HEK293 (cell line): ENCODE results near the gene PFKFB1.
A peak's percentile ranks its signal among the peaks of the same experiment; 100 is the strongest.

Experiments
- FEZF1 ChIP-seq: fragments of 450-650 bp; formaldehyde crosslinking; IDR thresholded peaks from 2 replicates; pipeline ENCODE4 v1.5.1; 2016; ENCODE audit warnings: missing biosample characterization, missing genetic modification characterization
- KLF9 ChIP-seq: fragments of 450-650 bp; formaldehyde crosslinking; IDR thresholded peaks from 2 replicates; pipeline ENCODE4 v1.5.1; 2016; ENCODE audit warnings: missing biosample characterization, missing genetic modification characterization, low read depth
- MEIS1 ChIP-seq: sonication (generic); formaldehyde crosslinking; IDR thresholded peaks from 2 replicates; pipeline ENCODE4 v1.8.1; 2022; ENCODE audit warnings: missing genetic modification reagents, mild to moderate bottlenecking, borderline replicate concordance
- MYNN ChIP-seq: fragments of 450-650 bp; formaldehyde crosslinking; IDR thresholded peaks from 2 replicates; pipeline ENCODE4 v1.5.1; 2016; ENCODE audit warnings: missing biosample characterization, missing genetic modification characterization, borderline replicate concordance
- SALL2 ChIP-seq: fragments of 450-650 bp; formaldehyde crosslinking; IDR thresholded peaks from 2 replicates; pipeline ENCODE4 v1.5.0; 2017; ENCODE audit warnings: missing biosample characterization, mild to moderate bottlenecking, missing genetic modification characterization, borderline replicate concordance
- SP2 ChIP-seq: fragments of 450-650 bp; formaldehyde crosslinking; IDR thresholded peaks from 2 replicates; pipeline ENCODE4 v1.5.1; 2016; ENCODE audit warnings: missing biosample characterization, missing genetic modification characterization
- WT1 ChIP-seq: fragments of 450-650 bp; formaldehyde crosslinking; IDR thresholded peaks from 2 replicates; pipeline ENCODE4 v1.5.1; 2016; ENCODE audit warnings: missing biosample characterization, missing genetic modification characterization
- YY2 ChIP-seq: fragments of 450-650 bp; formaldehyde crosslinking; IDR thresholded peaks from 2 replicates; pipeline ENCODE4 v1.5.1; 2016; ENCODE audit warnings: missing biosample characterization, missing genetic modification characterization
- ZBTB17 ChIP-seq: fragments of 450-650 bp; formaldehyde crosslinking; IDR thresholded peaks from 2 replicates; pipeline ENCODE4 v1.5.1; 2016; ENCODE audit warnings: missing biosample characterization, missing genetic modification characterization
- ZNF10 ChIP-seq: fragments of 450-650 bp; formaldehyde crosslinking; IDR thresholded peaks from 2 replicates; pipeline ENCODE4 v1.5.1; 2017; ENCODE audit warnings: missing biosample characterization, missing genetic modification characterization
- ZNF169 ChIP-seq: fragments of 450-650 bp; formaldehyde crosslinking; IDR thresholded peaks from 2 replicates; pipeline ENCODE4 v1.5.1; 2016; ENCODE audit warnings: missing biosample characterization, missing genetic modification characterization
- ZNF174 ChIP-seq: fragments of 450-650 bp; formaldehyde crosslinking; IDR thresholded peaks from 2 replicates; pipeline ENCODE4 v1.5.0; 2017; ENCODE audit warnings: missing biosample characterization, mild to moderate bottlenecking, missing genetic modification characterization
- ZNF175 ChIP-seq: fragments of 450-650 bp; formaldehyde crosslinking; IDR thresholded peaks from 2 replicates; pipeline ENCODE4 v1.5.1; 2016; ENCODE audit warnings: missing biosample characterization, missing genetic modification characterization
- ZNF223 ChIP-seq: fragments of 450-650 bp; formaldehyde crosslinking; IDR thresholded peaks from 2 replicates; pipeline ENCODE4 v1.5.1; 2016; ENCODE audit warnings: missing biosample characterization, missing genetic modification characterization
- ZNF23 ChIP-seq: fragments of 450-650 bp; formaldehyde crosslinking; IDR thresholded peaks from 2 replicates; pipeline ENCODE4 v1.5.1; 2016; ENCODE audit warnings: missing biosample characterization, missing genetic modification characterization, borderline replicate concordance
- ZNF24 ChIP-seq: fragments of 450-650 bp; formaldehyde crosslinking; IDR thresholded peaks from 2 replicates; pipeline ENCODE4 v1.5.1; 2016; ENCODE audit warnings: missing biosample characterization, missing genetic modification characterization
- ZNF248 ChIP-seq: fragments of 450-650 bp; formaldehyde crosslinking; IDR thresholded peaks from 2 replicates; pipeline ENCODE4 v1.5.1; 2017; ENCODE audit warnings: missing biosample characterization, missing genetic modification characterization
- ZNF354C ChIP-seq: fragments of 450-650 bp; formaldehyde crosslinking; IDR thresholded peaks from 2 replicates; pipeline ENCODE4 v1.5.1; 2016; ENCODE audit warnings: missing biosample characterization, missing genetic modification characterization, low read depth, borderline replicate concordance
- ZNF473 ChIP-seq: fragments of 450-650 bp; formaldehyde crosslinking; IDR thresholded peaks from 2 replicates; pipeline ENCODE4 v1.5.1; 2017; ENCODE audit warnings: missing biosample characterization, missing genetic modification characterization
- ZNF544 ChIP-seq: fragments of 450-650 bp; formaldehyde crosslinking; IDR thresholded peaks from 2 replicates; pipeline ENCODE4 v1.5.0; 2017; ENCODE audit warnings: missing biosample characterization, missing genetic modification characterization
- ZNF585B ChIP-seq: fragments of 450-650 bp; formaldehyde crosslinking; IDR thresholded peaks from 2 replicates; pipeline ENCODE4 v1.5.1; 2016; ENCODE audit warnings: missing biosample characterization, missing genetic modification characterization
- ZNF677 ChIP-seq: fragments of 450-650 bp; IDR thresholded peaks from 2 replicates; pipeline ENCODE4 v1.5.0; 2018; ENCODE audit warnings: missing biosample characterization, mild to moderate bottlenecking, missing genetic modification characterization, moderate library complexity
- ZNF791 ChIP-seq: fragments of 450-650 bp; formaldehyde crosslinking; IDR thresholded peaks from 2 replicates; pipeline ENCODE4 v1.5.1; 2016; ENCODE audit warnings: missing biosample characterization, missing genetic modification characterization
- TF ChIP-seq, protein P1 (sequence below): fragments of 450-650 bp; formaldehyde crosslinking; IDR thresholded peaks from 2 replicates; pipeline ENCODE4 v1.5.1; 2016; ENCODE audit warnings: missing biosample characterization, missing genetic modification characterization
- TF ChIP-seq, protein P2 (sequence below): fragments of 450-650 bp; formaldehyde crosslinking; IDR thresholded peaks from 2 replicates; pipeline ENCODE4 v1.5.1; 2017; ENCODE audit warnings: missing biosample characterization, missing genetic modification characterization
- TF ChIP-seq, protein P3 (sequence below): fragments of 450-650 bp; formaldehyde crosslinking; conservative IDR thresholded peaks from 2 replicates; pipeline ENCODE4 v1.5.1; 2016; ENCODE audit warnings: low read depth, missing biosample characterization, missing genetic modification characterization
- TF ChIP-seq, protein P4 (sequence below): fragments of 450-650 bp; formaldehyde crosslinking; IDR thresholded peaks from 2 replicates; pipeline ENCODE4 v1.5.1; 2017; ENCODE audit warnings: missing biosample characterization, missing genetic modification characterization
- TF ChIP-seq, protein P5 (sequence below): fragments of 450-650 bp; formaldehyde crosslinking; IDR thresholded peaks from 2 replicates; pipeline ENCODE4 v1.5.1; 2016; ENCODE audit warnings: missing biosample characterization, missing genetic modification characterization
- TF ChIP-seq, protein P6 (sequence below): fragments of 450-650 bp; formaldehyde crosslinking; IDR thresholded peaks from 2 replicates; pipeline ENCODE4; 2016; ENCODE audit warnings: missing biosample characterization, missing genetic modification characterization

The PFKFB1 gene

DNA sequence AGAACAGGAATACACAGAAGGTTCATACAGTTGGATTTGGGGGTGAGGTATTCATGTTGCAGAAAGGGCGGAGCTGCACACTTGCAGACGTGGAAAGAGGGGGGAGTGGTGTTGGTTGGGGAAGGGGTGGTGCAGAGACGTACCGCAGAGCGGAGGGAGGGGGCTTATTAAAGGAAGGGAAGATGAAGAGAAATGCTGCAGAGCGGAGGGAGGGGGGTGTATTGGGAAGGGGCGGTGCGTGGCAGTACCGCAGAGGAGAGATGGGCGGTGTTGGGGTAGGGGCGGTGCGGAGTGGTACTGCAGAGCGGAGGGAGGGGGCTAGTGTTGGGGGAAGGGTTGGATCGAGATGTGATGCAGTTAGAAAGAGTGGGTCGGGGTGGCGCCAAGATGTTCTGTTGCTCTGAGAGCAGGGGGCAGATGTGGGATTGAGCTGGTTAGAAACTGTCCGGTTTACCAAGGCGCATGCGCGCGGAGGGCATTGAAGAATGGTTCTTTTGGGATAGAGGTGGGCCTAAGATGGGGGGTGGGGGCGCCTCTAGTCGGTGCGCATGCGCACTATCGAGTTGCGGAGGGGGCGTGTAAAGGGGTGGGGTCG is 72.5 kb downstream of the PFKFB1 start (continued):
- TF ChIP-seq ZNF473 (tag by site-specific recombination) (no peak), SALL2 (tag by site-specific recombination) (no peak), ZNF354C (tag by site-specific recombination) (no peak), YY2 (no peak), ZNF223 (tag by site-specific recombination) (no peak), ZNF24 (tag by site-specific recombination) (no peak), ZNF248 (tag by site-specific recombination) (no peak), ZNF10 (tag by site-specific recombination) (no peak), SP2 (peak; percentile 75), KLF9 (tag by site-specific recombination) (peak; percentile 30; the same call in 1 of the 2 replicates), ZBTB17 (tag by site-specific recombination) (no peak), WT1 (tag by site-specific recombination) (no peak), ZNF791 (no peak), ZNF169 (tag by site-specific recombination) (no peak), FEZF1 (tag by site-specific recombination) (no peak), MYNN (no peak), MEIS1 (no peak), ZNF174 (tag by site-specific recombination) (no peak), ZNF677 (no peak), ZNF544 (no peak), ZNF175 (tag by site-specific recombination) (no peak), ZNF23 (tag by site-specific recombination) (no peak), ZNF585B (tag by site-specific recombination) (no peak)
- TF ChIP-seq, protein P1, sequence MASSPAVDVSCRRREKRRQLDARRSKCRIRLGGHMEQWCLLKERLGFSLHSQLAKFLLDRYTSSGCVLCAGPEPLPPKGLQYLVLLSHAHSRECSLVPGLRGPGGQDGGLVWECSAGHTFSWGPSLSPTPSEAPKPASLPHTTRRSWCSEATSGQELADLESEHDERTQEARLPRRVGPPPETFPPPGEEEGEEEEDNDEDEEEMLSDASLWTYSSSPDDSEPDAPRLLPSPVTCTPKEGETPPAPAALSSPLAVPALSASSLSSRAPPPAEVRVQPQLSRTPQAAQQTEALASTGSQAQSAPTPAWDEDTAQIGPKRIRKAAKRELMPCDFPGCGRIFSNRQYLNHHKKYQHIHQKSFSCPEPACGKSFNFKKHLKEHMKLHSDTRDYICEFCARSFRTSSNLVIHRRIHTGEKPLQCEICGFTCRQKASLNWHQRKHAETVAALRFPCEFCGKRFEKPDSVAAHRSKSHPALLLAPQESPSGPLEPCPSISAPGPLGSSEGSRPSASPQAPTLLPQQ (tag by site-specific recombination) = no peak
- TF ChIP-seq, protein P2, sequence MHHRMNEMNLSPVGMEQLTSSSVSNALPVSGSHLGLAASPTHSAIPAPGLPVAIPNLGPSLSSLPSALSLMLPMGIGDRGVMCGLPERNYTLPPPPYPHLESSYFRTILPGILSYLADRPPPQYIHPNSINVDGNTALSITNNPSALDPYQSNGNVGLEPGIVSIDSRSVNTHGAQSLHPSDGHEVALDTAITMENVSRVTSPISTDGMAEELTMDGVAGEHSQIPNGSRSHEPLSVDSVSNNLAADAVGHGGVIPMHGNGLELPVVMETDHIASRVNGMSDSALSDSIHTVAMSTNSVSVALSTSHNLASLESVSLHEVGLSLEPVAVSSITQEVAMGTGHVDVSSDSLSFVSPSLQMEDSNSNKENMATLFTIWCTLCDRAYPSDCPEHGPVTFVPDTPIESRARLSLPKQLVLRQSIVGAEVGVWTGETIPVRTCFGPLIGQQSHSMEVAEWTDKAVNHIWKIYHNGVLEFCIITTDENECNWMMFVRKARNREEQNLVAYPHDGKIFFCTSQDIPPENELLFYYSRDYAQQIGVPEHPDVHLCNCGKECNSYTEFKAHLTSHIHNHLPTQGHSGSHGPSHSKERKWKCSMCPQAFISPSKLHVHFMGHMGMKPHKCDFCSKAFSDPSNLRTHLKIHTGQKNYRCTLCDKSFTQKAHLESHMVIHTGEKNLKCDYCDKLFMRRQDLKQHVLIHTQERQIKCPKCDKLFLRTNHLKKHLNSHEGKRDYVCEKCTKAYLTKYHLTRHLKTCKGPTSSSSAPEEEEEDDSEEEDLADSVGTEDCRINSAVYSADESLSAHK (tag by site-specific recombination) = 0 out of 2 replicates have a peak, but pooled peaks have one; percentile 17
- TF ChIP-seq, protein P3, sequence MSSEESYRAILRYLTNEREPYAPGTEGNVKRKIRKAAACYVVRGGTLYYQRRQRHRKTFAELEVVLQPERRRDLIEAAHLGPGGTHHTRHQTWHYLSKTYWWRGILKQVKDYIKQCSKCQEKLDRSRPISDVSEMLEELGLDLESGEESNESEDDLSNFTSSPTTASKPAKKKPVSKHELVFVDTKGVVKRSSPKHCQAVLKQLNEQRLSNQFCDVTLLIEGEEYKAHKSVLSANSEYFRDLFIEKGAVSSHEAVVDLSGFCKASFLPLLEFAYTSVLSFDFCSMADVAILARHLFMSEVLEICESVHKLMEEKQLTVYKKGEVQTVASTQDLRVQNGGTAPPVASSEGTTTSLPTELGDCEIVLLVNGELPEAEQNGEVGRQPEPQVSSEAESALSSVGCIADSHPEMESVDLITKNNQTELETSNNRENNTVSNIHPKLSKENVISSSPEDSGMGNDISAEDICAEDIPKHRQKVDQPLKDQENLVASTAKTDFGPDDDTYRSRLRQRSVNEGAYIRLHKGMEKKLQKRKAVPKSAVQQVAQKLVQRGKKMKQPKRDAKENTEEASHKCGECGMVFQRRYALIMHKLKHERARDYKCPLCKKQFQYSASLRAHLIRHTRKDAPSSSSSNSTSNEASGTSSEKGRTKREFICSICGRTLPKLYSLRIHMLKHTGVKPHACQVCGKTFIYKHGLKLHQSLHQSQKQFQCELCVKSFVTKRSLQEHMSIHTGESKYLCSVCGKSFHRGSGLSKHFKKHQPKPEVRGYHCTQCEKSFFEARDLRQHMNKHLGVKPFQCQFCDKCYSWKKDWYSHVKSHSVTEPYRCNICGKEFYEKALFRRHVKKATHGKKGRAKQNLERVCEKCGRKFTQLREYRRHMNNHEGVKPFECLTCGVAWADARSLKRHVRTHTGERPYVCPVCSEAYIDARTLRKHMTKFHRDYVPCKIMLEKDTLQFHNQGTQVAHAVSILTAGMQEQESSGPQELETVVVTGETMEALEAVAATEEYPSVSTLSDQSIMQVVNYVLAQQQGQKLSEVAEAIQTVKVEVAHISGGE (tag by site-specific recombination) = peak; percentile 38; the same call in 1 of the 2 replicates
- TF ChIP-seq, protein P4, sequence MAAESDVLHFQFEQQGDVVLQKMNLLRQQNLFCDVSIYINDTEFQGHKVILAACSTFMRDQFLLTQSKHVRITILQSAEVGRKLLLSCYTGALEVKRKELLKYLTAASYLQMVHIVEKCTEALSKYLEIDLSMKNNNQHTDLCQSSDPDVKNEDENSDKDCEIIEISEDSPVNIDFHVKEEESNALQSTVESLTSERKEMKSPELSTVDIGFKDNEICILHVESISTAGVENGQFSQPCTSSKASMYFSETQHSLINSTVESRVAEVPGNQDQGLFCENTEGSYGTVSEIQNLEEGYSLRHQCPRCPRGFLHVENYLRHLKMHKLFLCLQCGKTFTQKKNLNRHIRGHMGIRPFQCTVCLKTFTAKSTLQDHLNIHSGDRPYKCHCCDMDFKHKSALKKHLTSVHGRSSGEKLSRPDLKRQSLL (tag by site-specific recombination) = no peak
- TF ChIP-seq, protein P5, sequence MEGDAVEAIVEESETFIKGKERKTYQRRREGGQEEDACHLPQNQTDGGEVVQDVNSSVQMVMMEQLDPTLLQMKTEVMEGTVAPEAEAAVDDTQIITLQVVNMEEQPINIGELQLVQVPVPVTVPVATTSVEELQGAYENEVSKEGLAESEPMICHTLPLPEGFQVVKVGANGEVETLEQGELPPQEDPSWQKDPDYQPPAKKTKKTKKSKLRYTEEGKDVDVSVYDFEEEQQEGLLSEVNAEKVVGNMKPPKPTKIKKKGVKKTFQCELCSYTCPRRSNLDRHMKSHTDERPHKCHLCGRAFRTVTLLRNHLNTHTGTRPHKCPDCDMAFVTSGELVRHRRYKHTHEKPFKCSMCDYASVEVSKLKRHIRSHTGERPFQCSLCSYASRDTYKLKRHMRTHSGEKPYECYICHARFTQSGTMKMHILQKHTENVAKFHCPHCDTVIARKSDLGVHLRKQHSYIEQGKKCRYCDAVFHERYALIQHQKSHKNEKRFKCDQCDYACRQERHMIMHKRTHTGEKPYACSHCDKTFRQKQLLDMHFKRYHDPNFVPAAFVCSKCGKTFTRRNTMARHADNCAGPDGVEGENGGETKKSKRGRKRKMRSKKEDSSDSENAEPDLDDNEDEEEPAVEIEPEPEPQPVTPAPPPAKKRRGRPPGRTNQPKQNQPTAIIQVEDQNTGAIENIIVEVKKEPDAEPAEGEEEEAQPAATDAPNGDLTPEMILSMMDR (tag by site-specific recombination) = no peak; the same call in 1 of the 2 replicates
- TF ChIP-seq, protein P6, sequence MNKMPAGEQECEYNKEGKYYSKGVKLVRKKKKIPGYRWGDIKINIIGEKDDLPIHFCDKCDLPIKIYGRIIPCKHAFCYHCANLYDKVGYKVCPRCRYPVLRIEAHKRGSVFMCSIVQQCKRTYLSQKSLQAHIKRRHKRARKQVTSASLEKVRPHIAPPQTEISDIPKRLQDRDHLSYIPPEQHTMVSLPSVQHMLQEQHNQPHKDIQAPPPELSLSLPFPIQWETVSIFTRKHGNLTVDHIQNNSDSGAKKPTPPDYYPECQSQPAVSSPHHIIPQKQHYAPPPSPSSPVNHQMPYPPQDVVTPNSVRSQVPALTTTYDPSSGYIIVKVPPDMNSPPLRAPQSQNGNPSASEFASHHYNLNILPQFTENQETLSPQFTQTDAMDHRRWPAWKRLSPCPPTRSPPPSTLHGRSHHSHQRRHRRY (tag by site-specific recombination) = 0 out of 2 replicates have a peak, but pooled peaks have one; percentile 58
